ENCODE measurements around the gene OSBPL10. TPM values are rescaled to one million over a fixed set of nuclear protein-coding genes. Genes with fewer than 3 reads are reported as not detected.

OSBPL10 gene
- total and polyA plus RNA-seq, 2 experiments from 2014 or later, result 2.2 to 7.7 TPM

DNA sequence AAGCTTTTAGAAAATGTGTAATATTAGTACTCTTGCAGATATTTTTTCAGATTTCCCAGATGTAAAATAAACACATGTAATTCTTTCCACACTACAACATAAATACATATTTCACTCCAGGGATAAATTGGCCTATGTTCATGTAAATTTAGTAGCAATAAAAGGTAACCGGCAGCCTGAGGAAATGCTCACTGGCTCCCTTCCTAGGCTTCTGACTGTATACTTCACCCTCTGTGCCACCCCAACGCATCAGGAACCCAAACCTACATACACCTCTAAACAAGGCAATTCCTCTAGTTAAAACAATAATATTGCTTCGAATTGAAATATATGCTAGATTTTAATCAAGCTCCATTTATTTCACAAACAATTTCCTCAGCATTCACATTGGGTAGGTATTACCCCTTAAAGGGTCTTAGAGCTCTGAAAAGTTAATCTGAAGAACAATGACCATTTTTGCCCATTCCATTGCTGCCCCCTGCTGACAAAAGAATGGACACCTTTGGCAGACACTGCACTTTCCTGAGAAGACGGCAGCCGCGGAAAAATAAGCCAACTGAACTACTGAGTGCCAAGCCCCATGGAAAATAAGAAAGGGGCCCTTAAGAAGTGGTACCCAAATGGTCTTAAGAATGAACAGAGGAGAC lies 212.5 kb downstream of the OSBPL10 start:
- peaks cover 4% of the 10 kb centered on the region for H3K4me1 ChIP-seq (ENCODE audit: low read depth)
- H3K27ac ChIP-seq, result no peak overlapping the region
- H3K27me3 ChIP-seq, result no peaks in the 10 kb centered on the region
- DNase-seq (ENCODE audit: low read depth in 1 of 2, low spot score in 1 of 2), result peak; percentile 76 to 80
- H3K36me3 ChIP-seq, result no peaks in the 10 kb centered on the region
- TF ChIP-seq, protein P1, sequence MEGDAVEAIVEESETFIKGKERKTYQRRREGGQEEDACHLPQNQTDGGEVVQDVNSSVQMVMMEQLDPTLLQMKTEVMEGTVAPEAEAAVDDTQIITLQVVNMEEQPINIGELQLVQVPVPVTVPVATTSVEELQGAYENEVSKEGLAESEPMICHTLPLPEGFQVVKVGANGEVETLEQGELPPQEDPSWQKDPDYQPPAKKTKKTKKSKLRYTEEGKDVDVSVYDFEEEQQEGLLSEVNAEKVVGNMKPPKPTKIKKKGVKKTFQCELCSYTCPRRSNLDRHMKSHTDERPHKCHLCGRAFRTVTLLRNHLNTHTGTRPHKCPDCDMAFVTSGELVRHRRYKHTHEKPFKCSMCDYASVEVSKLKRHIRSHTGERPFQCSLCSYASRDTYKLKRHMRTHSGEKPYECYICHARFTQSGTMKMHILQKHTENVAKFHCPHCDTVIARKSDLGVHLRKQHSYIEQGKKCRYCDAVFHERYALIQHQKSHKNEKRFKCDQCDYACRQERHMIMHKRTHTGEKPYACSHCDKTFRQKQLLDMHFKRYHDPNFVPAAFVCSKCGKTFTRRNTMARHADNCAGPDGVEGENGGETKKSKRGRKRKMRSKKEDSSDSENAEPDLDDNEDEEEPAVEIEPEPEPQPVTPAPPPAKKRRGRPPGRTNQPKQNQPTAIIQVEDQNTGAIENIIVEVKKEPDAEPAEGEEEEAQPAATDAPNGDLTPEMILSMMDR (IDR thresholded peaks at IDR 0.05; ENCODE audit: low read depth, low read length), result peak; percentile 62
- H3K9me3 ChIP-seq (ENCODE audit: low read depth), result no peaks in the 10 kb centered on the region
- H3K4me3 ChIP-seq, result no peak overlapping the region

DNA sequence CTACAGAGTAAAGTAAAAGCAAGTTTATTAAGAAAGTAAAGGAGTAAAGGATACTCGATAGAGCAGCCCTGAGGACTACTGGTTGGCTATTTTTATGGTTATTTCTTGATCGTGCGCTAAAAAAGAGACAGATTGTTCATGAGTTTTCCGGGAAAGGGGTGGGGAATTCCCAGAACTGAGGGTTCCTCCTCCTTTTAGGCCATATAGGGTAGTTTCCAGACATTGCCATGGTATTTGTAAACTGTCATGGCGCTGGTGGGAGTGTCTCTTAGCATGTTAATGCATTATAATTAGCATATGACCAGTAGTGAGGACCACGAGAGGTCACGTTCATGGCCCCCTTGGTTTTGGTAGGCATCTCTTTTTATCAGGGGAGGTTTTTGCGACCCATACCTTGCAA lies 213.1 kb downstream of the OSBPL10 start:
- DNase-seq (ENCODE audit: low read depth in 1 of 2, low spot score in 1 of 2), result no peak
- TF ChIP-seq, protein P1 (IDR thresholded peaks at IDR 0.05; ENCODE audit: low read depth, low read length), result no peak
- H3K27ac ChIP-seq, result no peak overlapping the region
- no peaks in the 10 kb centered on the region for H3K36me3 ChIP-seq
- peaks cover 10% of the 10 kb centered on the region for H3K4me1 ChIP-seq (ENCODE audit: low read depth)
- H3K9me3 ChIP-seq (ENCODE audit: low read depth), result no peaks in the 10 kb centered on the region
- no peaks in the 10 kb centered on the region for H3K27me3 ChIP-seq
- H3K4me3 ChIP-seq, result no peak overlapping the region

DNA sequence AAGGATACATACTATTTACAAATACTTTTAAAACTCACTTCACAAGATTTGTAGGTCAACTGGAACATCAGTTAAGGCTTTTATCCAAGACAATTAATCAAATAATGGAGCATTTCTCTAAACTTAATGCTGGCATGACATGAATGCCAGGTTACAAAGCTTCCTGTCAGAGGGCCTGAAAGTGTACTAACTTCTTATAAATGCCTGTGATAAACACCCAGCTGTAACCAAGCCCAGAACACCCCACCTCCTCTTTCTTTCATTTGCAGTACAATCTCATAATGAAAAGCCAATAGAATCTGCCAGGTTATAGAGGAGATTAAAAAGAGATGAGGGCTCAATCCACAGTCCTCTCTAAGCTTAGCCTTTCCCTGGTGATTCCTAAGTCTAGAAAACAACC lies 214.4 kb downstream of the OSBPL10 start:
- Histone ChIP-seq H3K27ac (no peak overlapping the region), H3K36me3 (no peaks in the 10 kb centered on the region), H3K4me3 (no peak overlapping the region), H3K9me3 (ENCODE audit: low read depth) (no peaks in the 10 kb centered on the region), H3K4me1 (ENCODE audit: low read depth) (peaks cover 15% of the 10 kb centered on the region), H3K27me3 (no peaks in the 10 kb centered on the region)
- DNase-seq (ENCODE audit: low read depth in 1 of 2, low spot score in 1 of 2), result no peak
- TF ChIP-seq, protein P1 (IDR thresholded peaks at IDR 0.05; ENCODE audit: low read depth, low read length), result no peak

DNA sequence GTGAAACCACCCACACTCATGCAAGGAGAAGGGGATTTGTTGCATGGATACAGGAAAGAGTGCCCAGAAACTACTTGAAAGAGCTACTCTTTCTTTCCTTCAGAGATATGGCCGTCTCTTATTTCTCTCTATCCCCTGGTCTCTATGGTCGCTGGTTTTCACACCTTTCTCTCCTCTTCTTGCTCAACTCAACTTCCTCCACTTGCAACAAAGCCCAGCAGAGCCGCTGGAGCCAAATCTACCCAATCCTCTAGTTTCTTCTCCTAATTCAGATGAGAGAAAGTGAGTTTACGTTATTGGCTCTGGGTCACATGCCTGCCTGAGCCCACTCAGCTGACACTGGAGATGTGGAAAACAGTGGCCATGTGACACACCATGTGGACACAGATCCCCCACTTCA lies 215.2 kb downstream of the OSBPL10 start:
- Histone ChIP-seq H3K27me3 (no peaks in the 10 kb centered on the region), H3K9me3 (ENCODE audit: low read depth) (no peaks in the 10 kb centered on the region), H3K27ac (no peak overlapping the region), H3K4me3 (no peak overlapping the region), H3K4me1 (ENCODE audit: low read depth) (peaks cover 12% of the 10 kb centered on the region), H3K36me3 (no peaks in the 10 kb centered on the region)
- no peak for DNase-seq (ENCODE audit: low read depth in 1 of 2, low spot score in 1 of 2)
- TF ChIP-seq, protein P1 (IDR thresholded peaks at IDR 0.05; ENCODE audit: low read depth, low read length), result no peak

DNA sequence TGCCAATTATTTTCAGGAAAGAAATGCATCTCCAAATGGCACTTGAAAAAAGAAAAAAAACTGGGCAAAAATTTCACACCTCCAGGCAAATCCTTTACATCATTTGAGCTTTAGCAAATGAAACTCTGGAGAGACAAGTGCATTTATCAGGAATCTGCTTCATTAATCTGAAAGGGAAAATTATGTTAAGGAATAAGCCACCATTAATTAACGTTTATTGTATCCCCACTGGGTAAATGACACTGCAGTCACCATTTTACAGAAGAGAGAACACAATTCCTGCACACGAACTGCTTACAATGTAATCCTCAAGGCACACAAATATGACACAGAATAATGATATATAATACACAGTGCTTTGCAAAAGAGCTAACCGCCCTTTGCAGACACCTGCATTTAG lies 217.3 kb downstream of the OSBPL10 start:
- peaks cover 12% of the 10 kb centered on the region for H3K4me1 ChIP-seq (ENCODE audit: low read depth)
- no peaks in the 10 kb centered on the region for H3K36me3 ChIP-seq
- no peaks in the 10 kb centered on the region for H3K9me3 ChIP-seq (ENCODE audit: low read depth)
- no peak overlapping the region for H3K27ac ChIP-seq
- TF ChIP-seq, protein P1 (IDR thresholded peaks at IDR 0.05; ENCODE audit: low read depth, low read length), result no peak
- H3K4me3 ChIP-seq, result no peak overlapping the region
- DNase-seq (ENCODE audit: low read depth in 1 of 2, low spot score in 1 of 2), result no peak
- no peaks in the 10 kb centered on the region for H3K27me3 ChIP-seq

Measured in cardiac muscle cell (in vitro differentiated cells and primary cell).